Measurements from ENCODE around the gene TMOD4.

The TMOD4 gene

DNA sequence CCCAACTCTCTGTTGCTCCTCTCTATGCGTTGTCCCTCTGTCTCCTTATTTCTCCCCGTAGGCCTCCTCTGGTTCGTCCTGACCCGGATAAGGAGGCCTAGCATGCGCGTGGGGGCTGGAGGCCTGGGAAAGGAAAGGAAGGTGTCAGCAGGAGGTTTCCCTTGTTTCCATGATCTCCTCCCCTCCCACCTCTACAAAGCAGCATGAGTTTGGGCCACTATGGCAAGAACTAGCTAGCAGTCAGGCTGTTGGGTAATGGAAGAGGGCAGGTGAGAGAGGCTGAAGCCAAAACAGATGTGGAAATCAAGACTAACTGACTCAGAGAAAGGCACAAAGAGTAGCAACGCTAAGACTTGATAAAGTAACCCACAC lies 28.7 kb downstream of the TMOD4 start:
- Histone ChIP-seq H3K4me2 (ENCODE audit: low read length) (peak overlapping the region; percentile 94), H3K4ac (ENCODE audit: low read depth, low read length) (no peak overlapping the region), H2BK5ac (ENCODE audit: low read length) (no peak overlapping the region), H2BK120ac (ENCODE audit: low read depth, low read length) (no peak overlapping the region), H3K23ac (ENCODE audit: low read length) (no peak overlapping the region), H3K9ac (ENCODE audit: low read length) (peak overlapping the region; percentile 74), H3K27me3 (ENCODE audit: insufficient read depth, low read length, poor library complexity) (no peaks in the 10 kb centered on the region), H3K4me1 (ENCODE audit: control insufficient read depth, low read depth, low read length) (peaks cover 22% of the 10 kb centered on the region), H3K79me1 (ENCODE audit: low read length) (peaks cover 2% of the 10 kb centered on the region), H4K5ac (ENCODE audit: low read length) (no peak overlapping the region), H2AK5ac (ENCODE audit: low read length) (no peak overlapping the region), H3K79me2 (ENCODE audit: control insufficient read depth, insufficient read depth, low read length) (no peaks in the 10 kb centered on the region), H3K27ac (ENCODE audit: low read depth, low read length) (no peak overlapping the region), H3K36me3 (ENCODE audit: control insufficient read depth, insufficient read depth, low read length) (no peaks in the 10 kb centered on the region), H3K18ac (ENCODE audit: low read length) (no peak overlapping the region), H2BK15ac (replicated peaks; ENCODE audit: low read depth) (no peak overlapping the region), H3K4me3 (ENCODE audit: low read length) (peak overlapping the region; percentile 48), H4K8ac (ENCODE audit: low read depth, low read length) (no peak overlapping the region), H3K56ac (ENCODE audit: low read length) (peak overlapping the region; percentile 85)
- peak; percentile 53 for DNase-seq
- no CpG with 5 or more reads among the region's 7 CpGs for WGBS (ENCODE audit: extremely low coverage, insufficient coverage, low lambda C conversion rate)

- Histone ChIP-seq H3K79me2 (ENCODE audit: control insufficient read depth, insufficient read depth, low read length) (no peaks in the 10 kb centered on the region), H4K5ac (ENCODE audit: low read length) (no peak within 1 kb of the TSS), H3K9ac (ENCODE audit: low read length) (peak within 1 kb of the TSS; percentile 93), H3K4me3 (ENCODE audit: low read length) (peak within 1 kb of the TSS; percentile 89), H3K56ac (ENCODE audit: low read length) (peak within 1 kb of the TSS; percentile 94), H3K4me2 (ENCODE audit: low read length) (peak within 1 kb of the TSS; percentile 94), H3K36me3 (ENCODE audit: control insufficient read depth, insufficient read depth, low read length) (no peaks in the 10 kb centered on the region), H3K79me1 (ENCODE audit: low read length) (peaks cover 2% of the 10 kb centered on the region), H3K23ac (ENCODE audit: low read length) (peak within 1 kb of the TSS; percentile 37), H2BK5ac (ENCODE audit: low read length) (no peak within 1 kb of the TSS), H3K4ac (ENCODE audit: low read depth, low read length) (peak within 1 kb of the TSS; percentile 25), H3K27ac (ENCODE audit: low read depth, low read length) (no peak within 1 kb of the TSS), H2AK5ac (ENCODE audit: low read length) (no peak within 1 kb of the TSS), H2BK120ac (ENCODE audit: low read depth, low read length) (no peak within 1 kb of the TSS), H3K4me1 (ENCODE audit: control insufficient read depth, low read depth, low read length) (peaks cover 22% of the 10 kb centered on the region), H3K18ac (ENCODE audit: low read length) (peak within 1 kb of the TSS; percentile 11), H4K8ac (ENCODE audit: low read depth, low read length) (no peak within 1 kb of the TSS), H3K27me3 (ENCODE audit: insufficient read depth, low read length, poor library complexity) (no peaks in the 10 kb centered on the region), H2BK15ac (replicated peaks; ENCODE audit: low read depth) (no peak within 1 kb of the TSS)
- no CpG with 5 or more reads among the region's 61 CpGs for WGBS (ENCODE audit: extremely low coverage, insufficient coverage, low lambda C conversion rate)
- DNase-seq, result peak; percentile 95
Measured at GRCh38 chr1:151146412-151147131, 29.2 kb downstream of the TMOD4 start, which contains the start of gene SEMA6C. Gene SEMA6C, minus strand, starts transcription at chr1:151146631. Its CDS starts 4,010 bp downstream, at chr1:151142621.

- Histone ChIP-seq H3K18ac (ENCODE audit: low read length) (no peak overlapping the region), H2AK5ac (ENCODE audit: low read length) (no peak overlapping the region), H3K4ac (ENCODE audit: low read depth, low read length) (peak overlapping the region; percentile 25), H3K23ac (ENCODE audit: low read length) (peak overlapping the region; percentile 7), H3K56ac (ENCODE audit: low read length) (peak overlapping the region; percentile 94), H4K8ac (ENCODE audit: low read depth, low read length) (no peak overlapping the region), H3K4me3 (ENCODE audit: low read length) (peak overlapping the region; percentile 89), H3K4me2 (ENCODE audit: low read length) (peak overlapping the region; percentile 84), H4K5ac (ENCODE audit: low read length) (no peak overlapping the region), H3K79me1 (ENCODE audit: low read length) (peaks cover 2% of the 10 kb centered on the region), H3K27ac (ENCODE audit: low read depth, low read length) (no peak overlapping the region), H2BK15ac (replicated peaks; ENCODE audit: low read depth) (no peak overlapping the region), H3K9ac (ENCODE audit: low read length) (peak overlapping the region; percentile 93), H2BK120ac (ENCODE audit: low read depth, low read length) (no peak overlapping the region), H3K79me2 (ENCODE audit: control insufficient read depth, insufficient read depth, low read length) (no peaks in the 10 kb centered on the region), H3K4me1 (ENCODE audit: control insufficient read depth, low read depth, low read length) (peaks cover 22% of the 10 kb centered on the region), H3K36me3 (ENCODE audit: control insufficient read depth, insufficient read depth, low read length) (no peaks in the 10 kb centered on the region), H2BK5ac (ENCODE audit: low read length) (no peak overlapping the region), H3K27me3 (ENCODE audit: insufficient read depth, low read length, poor library complexity) (no peaks in the 10 kb centered on the region)
- WGBS (ENCODE audit: extremely low coverage, insufficient coverage, low lambda C conversion rate), result no CpG with 5 or more reads among the region's 26 CpGs
- no peak for DNase-seq
Measured at GRCh38 chr1:151146072-151146411, 29.7 kb downstream of the TMOD4 start.

- peak; percentile 63 for DNase-seq
- Histone ChIP-seq H3K4me1 (ENCODE audit: control insufficient read depth, low read depth, low read length) (peaks cover 22% of the 10 kb centered on the region), H2AK5ac (ENCODE audit: low read length) (no peak overlapping the region), H4K5ac (ENCODE audit: low read length) (no peak overlapping the region), H3K27me3 (ENCODE audit: insufficient read depth, low read length, poor library complexity) (no peaks in the 10 kb centered on the region), H3K4me2 (ENCODE audit: low read length) (peak overlapping the region; percentile 84), H3K79me1 (ENCODE audit: low read length) (peaks cover 2% of the 10 kb centered on the region), H2BK5ac (ENCODE audit: low read length) (no peak overlapping the region), H3K36me3 (ENCODE audit: control insufficient read depth, insufficient read depth, low read length) (no peaks in the 10 kb centered on the region), H3K56ac (ENCODE audit: low read length) (peak overlapping the region; percentile 94), H3K9ac (ENCODE audit: low read length) (peak overlapping the region; percentile 93), H3K23ac (ENCODE audit: low read length) (peak overlapping the region; percentile 37), H2BK15ac (replicated peaks; ENCODE audit: low read depth) (no peak overlapping the region), H3K4ac (ENCODE audit: low read depth, low read length) (peak overlapping the region; percentile 25), H3K4me3 (ENCODE audit: low read length) (peak overlapping the region; percentile 89), H3K18ac (ENCODE audit: low read length) (peak overlapping the region; percentile 11), H2BK120ac (ENCODE audit: low read depth, low read length) (no peak overlapping the region), H4K8ac (ENCODE audit: low read depth, low read length) (no peak overlapping the region), H3K27ac (ENCODE audit: low read depth, low read length) (no peak overlapping the region), H3K79me2 (ENCODE audit: control insufficient read depth, insufficient read depth, low read length) (no peaks in the 10 kb centered on the region)
- WGBS (ENCODE audit: extremely low coverage, insufficient coverage, low lambda C conversion rate), result no CpG with 5 or more reads among the region's 43 CpGs
Measured at GRCh38 chr1:151145304-151146071, 30.3 kb downstream of the TMOD4 start.

DNA sequence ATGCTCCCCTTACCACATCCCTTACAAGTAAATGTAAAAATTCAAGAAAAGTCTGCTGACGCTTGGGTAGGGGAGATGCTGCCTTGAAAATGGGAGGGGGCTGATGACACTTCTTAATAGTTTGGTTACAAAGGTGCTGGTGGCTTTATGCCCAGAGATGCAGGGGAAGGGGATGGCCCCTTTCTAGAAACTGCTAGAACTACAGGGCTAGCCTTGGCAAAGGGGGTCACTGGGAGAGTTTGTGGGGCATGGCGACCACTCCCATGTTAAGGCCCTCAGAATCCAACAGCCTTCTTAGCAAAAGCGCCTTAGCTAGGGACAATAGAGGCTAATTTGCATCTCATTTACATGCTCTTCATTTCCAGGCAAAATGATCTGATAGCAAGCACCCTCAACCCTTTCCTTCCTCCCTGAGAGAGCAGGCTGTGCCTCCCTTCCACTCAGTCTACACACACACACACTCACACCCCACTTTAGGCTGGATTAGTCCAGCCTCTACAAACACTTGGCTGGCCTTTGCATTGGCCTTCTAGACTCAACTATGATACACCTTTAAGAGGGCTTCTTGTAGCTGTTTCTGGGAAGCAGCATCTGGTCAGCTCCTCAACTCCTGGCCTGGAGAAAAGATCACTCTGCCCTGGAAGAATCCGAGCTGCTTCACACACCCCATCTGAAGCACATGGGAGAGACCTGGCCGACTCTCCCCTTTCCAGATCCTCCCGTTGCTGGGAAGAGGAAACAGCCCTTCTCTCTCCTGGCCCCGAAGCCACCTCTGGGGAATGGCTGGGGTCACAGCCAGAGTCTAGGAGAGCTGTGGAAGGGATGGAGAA lies 31.1 kb downstream of the TMOD4 start:
- Histone ChIP-seq H3K79me2 (ENCODE audit: control insufficient read depth, insufficient read depth, low read length) (no peaks in the 10 kb centered on the region), H3K56ac (ENCODE audit: low read length) (peak overlapping the region; percentile 94), H3K4me1 (ENCODE audit: control insufficient read depth, low read depth, low read length) (peaks cover 22% of the 10 kb centered on the region), H3K4me2 (ENCODE audit: low read length) (peak overlapping the region; percentile 84), H2BK120ac (ENCODE audit: low read depth, low read length) (no peak overlapping the region), H3K4me3 (ENCODE audit: low read length) (peak overlapping the region; percentile 89), H4K5ac (ENCODE audit: low read length) (no peak overlapping the region), H3K27ac (ENCODE audit: low read depth, low read length) (no peak overlapping the region), H4K8ac (ENCODE audit: low read depth, low read length) (no peak overlapping the region), H3K9ac (ENCODE audit: low read length) (peak overlapping the region; percentile 93), H3K36me3 (ENCODE audit: control insufficient read depth, insufficient read depth, low read length) (no peaks in the 10 kb centered on the region), H3K18ac (ENCODE audit: low read length) (peak overlapping the region; percentile 11), H2BK15ac (replicated peaks; ENCODE audit: low read depth) (no peak overlapping the region), H2BK5ac (ENCODE audit: low read length) (no peak overlapping the region), H3K79me1 (ENCODE audit: low read length) (peaks cover 2% of the 10 kb centered on the region), H2AK5ac (ENCODE audit: low read length) (no peak overlapping the region), H3K23ac (ENCODE audit: low read length) (peak overlapping the region; percentile 51), H3K4ac (ENCODE audit: low read depth, low read length) (no peak overlapping the region), H3K27me3 (ENCODE audit: insufficient read depth, low read length, poor library complexity) (no peaks in the 10 kb centered on the region)
- no CpG with 5 or more reads among the region's 7 CpGs for WGBS (ENCODE audit: extremely low coverage, insufficient coverage, low lambda C conversion rate)
- DNase-seq, result peak; percentile 57

All from mesendoderm (in vitro differentiated cells).